ENCODE measurements around the gene PPARG.

DNA sequence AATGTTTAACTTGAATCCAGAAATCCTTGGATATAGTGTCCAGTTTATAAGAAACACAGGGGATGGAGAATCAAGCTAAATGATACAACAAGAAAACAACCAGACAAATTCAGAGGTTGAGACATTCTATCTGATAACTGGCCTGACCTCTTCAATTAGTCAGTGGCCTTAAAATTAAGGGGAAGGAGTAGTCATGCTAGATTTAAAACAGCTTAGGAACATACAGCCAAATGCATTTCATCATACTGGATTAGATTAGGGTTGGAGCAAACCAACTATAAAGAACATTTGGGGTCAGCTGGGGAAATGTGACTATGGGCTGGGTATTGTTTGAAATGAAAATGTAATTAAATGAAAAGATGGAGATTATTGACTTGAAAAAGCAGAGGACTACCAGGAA lies 53.3 kb downstream of the PPARG start:
- no peak for TF ChIP-seq POLR2A (IDR thresholded peaks at IDR 0.05; ENCODE audit: low read depth, low read length)
- TF ChIP-seq TAF1 (IDR thresholded peaks at IDR 0.05; ENCODE audit: borderline replicate concordance, low read depth, low read length): no peak
